GM12878 (cell line): ENCODE measurements around the gene GRIN2C. TPM values are rescaled to one million over a fixed set of nuclear protein-coding genes. Genes with fewer than 3 reads are reported as not detected.

ENCODE experiments used
- ATAC-seq: fragments of 200-7000 bp; cut with Tn5 transposase; 3 replicates; pipeline ENCODE4 v1.9.1; 2020; ENCODE audit warnings: mild to moderate bottlenecking, moderate library complexity
- BruUV-seq: library from RNA; stranded (reverse); fragments of 400-500 nt; replicated peaks from 2 replicates; lab custom pipeline; 2021; lab: Mats Ljungman, UMichigan
- CTCF ChIA-PET: fragments of 300-600 bp; sonication (Branson Sonifier 250); formaldehyde crosslinking; extraction: SDS; loops from one replicate; lab custom pipeline; 2021; ENCODE audit warnings: inconsistent platforms; lab: Yijun Ruan, JAX
- POLR2A ChIA-PET: fragments of 350-600 bp; formaldehyde crosslinking; extraction: SDS; loops from one replicate; lab custom pipeline; 2021; ENCODE audit warnings: inconsistent platforms; lab: Charles Lee
- RAD21 ChIA-PET: fragments of 300-600 bp; sonication (Branson Sonifier 250); formaldehyde crosslinking; loops from one replicate; lab custom pipeline; 2023; ENCODE audit warnings: antibody characterized with exemption; ENCODE audit not compliant: unreplicated experiment; lab: Charles Lee
- SMC1A ChIA-PET: fragments of 300-600 bp; sonication (Branson Sonifier 250); formaldehyde crosslinking; loops from one replicate; lab custom pipeline; 2023; ENCODE audit not compliant: unreplicated experiment, uncharacterized antibody; lab: Charles Lee
- DNase-seq: peaks from one replicate; pipeline ENCODE4 v3.0.0-alpha.2; 2011; ENCODE audit warnings: low read depth, low spot score
- FAIRE-seq: peaks from 3 replicates; lab custom pipeline; 2011; peaks lifted over from hg19 to GRCh38; lab: Jason Lieb, UNC
- H2AFZ ChIP-seq: 2 replicates; pipeline ENCODE4 v1.6.0; 2011; ENCODE audit warnings: low read depth, low read length, control low read depth; ENCODE audit not compliant: control insufficient read depth
- H3K27ac ChIP-seq: 2 replicates; pipeline ENCODE4 v1.5.1; 2011; ENCODE audit warnings: control low read depth; ENCODE audit not compliant: control insufficient read depth, insufficient read depth
- H3K27me3 ChIP-seq, 2 experiments: replicated peaks in 1 of 2; 2 replicates each; pipeline versions ENCODE4 v1.6.0 to v1.6.1; 2011; ENCODE audit warnings: low read length in 1 of 2; ENCODE audit not compliant: control insufficient read depth in 2 of 2, insufficient read depth in 2 of 2
- H3K36me3 ChIP-seq, 2 experiments: 2 replicates each; pipeline ENCODE4 v1.5.1; 2011; ENCODE audit warnings: low read length in 1 of 2; ENCODE audit not compliant: control insufficient read depth in 2 of 2, insufficient read depth in 2 of 2
- H3K4me1 ChIP-seq: 2 replicates; pipeline ENCODE4 v1.6.1; 2011; ENCODE audit warnings: mild to moderate bottlenecking, low read length, moderate library complexity, mixed read lengths; ENCODE audit not compliant: control insufficient read depth, insufficient read depth
- H3K4me2 ChIP-seq: 2 replicates; pipeline ENCODE4 v1.6.0; 2011; ENCODE audit warnings: control low read depth; ENCODE audit not compliant: control insufficient read depth, insufficient read depth
- H3K4me3 ChIP-seq: fragments of 200-600 bp; sonication (generic); 2 replicates; pipeline ENCODE4 v1.5.1; 2016
- H3K79me2 ChIP-seq: 2 replicates; pipeline ENCODE4 v1.6.0; 2011; ENCODE audit warnings: low read length; ENCODE audit not compliant: control insufficient read depth, insufficient read depth
- H3K9ac ChIP-seq: 2 replicates; pipeline ENCODE4 v1.8.0; 2011; ENCODE audit warnings: low read length, control low read depth, mixed read lengths; ENCODE audit not compliant: control insufficient read depth, insufficient read depth
- H3K9me3 ChIP-seq: replicated peaks from 3 replicates; pipeline ENCODE4 v1.5.1; 2011; ENCODE audit warnings: mild to moderate bottlenecking, low read length; ENCODE audit not compliant: control insufficient read depth, insufficient read depth
- H4K20me1 ChIP-seq: 2 replicates; pipeline ENCODE4 v1.6.0; 2011; ENCODE audit not compliant: control insufficient read depth, insufficient read depth
- NFXL1 ChIP-seq: fragments of 450-650 bp; IDR thresholded peaks from 2 replicates; pipeline ENCODE4 v1.6.1; 2017; ENCODE audit warnings: antibody characterized with exemption, mild to moderate bottlenecking, borderline replicate concordance
- RAD21 ChIP-seq: IDR thresholded peaks from 2 replicates; pipeline ENCODE4 v1.6.1; 2011; ENCODE audit warnings: mild to moderate bottlenecking, low read depth, low read length, moderate library complexity; ENCODE audit not compliant: insufficient read depth
- WGBS: methylation state at CpG from one replicate; pipeline ENCODE4 v1.1.6; 2016; ENCODE audit warnings: low lambda C conversion rate; ENCODE audit not compliant: insufficient replicate concordance, insufficient coverage; ENCODE audit errors: missing lambda C conversion rate; 5-methylcytosine and 5-hydroxymethylcytosine counted together
- in situ Hi-C: fragments of 300-500 bp; cut with MboI; formaldehyde crosslinking; loops from 9 replicates; pipeline ENCODE4 v1.14.3; 2018; ENCODE audit warnings: mixed read lengths
- intact Hi-C: fragments of 100-400 bp; cut with micrococcal nuclease; formaldehyde crosslinking; loops from one replicate; pipeline ENCODE4 v1.14.2; 2022; ENCODE audit not compliant: unreplicated experiment
- polyA plus RNA-seq, 11 experiments: library from polyadenylated mRNA; depleted of rRNA in 4 of 11; unstranded in 6 of 11; stranded (reverse) in 5 of 11; fragments of >200 nt; fragmentation: Nextera tagmentation in 4 of 11; fragmentation: Illumina TruSeq in 1 of 11; extraction: Ambion mirVana in 4 of 11; extraction: Trizol in 1 of 11; gene quantifications; 1 replicate in 1 of 11; 2 replicates in 10 of 11; pipeline versions ENCODE4 v1.2.1 to v1.2.3, GENCODE V29; 2011 to 2016; ENCODE audit warnings: inconsistent platforms in 2 of 11, missing spikeins in 2 of 11, low read depth in 1 of 11
- total RNA-seq, 4 experiments: library from RNA; depleted of rRNA in 3 of 4; stranded (reverse); fragments of >200 nt in 3 of 4; fragmentation: Illumina TruSeq in 1 of 4; extraction: Trizol in 1 of 4; gene quantifications; 2 replicates each; pipeline versions ENCODE4 v1.2.1 to v1.2.3, GENCODE V29; 2013 to 2021
- TF ChIP-seq, protein P1 (sequence below), 3 experiments: IDR thresholded peaks in 2 of 3; conservative IDR thresholded peaks in 1 of 3; 2 replicates each; pipeline ENCODE4 v1.5.1; 2011; ENCODE audit warnings: low read depth in 3 of 3, low read length in 3 of 3, mild to moderate bottlenecking in 3 of 3, control low read depth in 2 of 3, moderate library complexity in 2 of 3, inconsistent platforms in 1 of 3, mixed read lengths in 1 of 3; ENCODE audit not compliant: control insufficient read depth in 2 of 3, insufficient read depth in 1 of 3; ENCODE audit errors: extremely low read depth in 1 of 3

GRIN2C gene
- total and polyA plus RNA-seq, 10 of the 15 experiments (the other 5 are each of a cell fraction or from before 2014, with no cell fraction given), result 0.01 to 0.20 (median 0.11) TPM; not detected in 2

GRCh38 chr17:74814453-74814852 lies 45.2 kb downstream of the GRIN2C start:
- H3K27me3 ChIP-seq, result no peaks in the 10 kb centered on the region
- ChIA-PET RAD21 (no interaction called here), CTCF (no interaction called here), POLR2A (no interaction called here), SMC1A (no interaction called here)
- TF ChIP-seq, protein P1, sequence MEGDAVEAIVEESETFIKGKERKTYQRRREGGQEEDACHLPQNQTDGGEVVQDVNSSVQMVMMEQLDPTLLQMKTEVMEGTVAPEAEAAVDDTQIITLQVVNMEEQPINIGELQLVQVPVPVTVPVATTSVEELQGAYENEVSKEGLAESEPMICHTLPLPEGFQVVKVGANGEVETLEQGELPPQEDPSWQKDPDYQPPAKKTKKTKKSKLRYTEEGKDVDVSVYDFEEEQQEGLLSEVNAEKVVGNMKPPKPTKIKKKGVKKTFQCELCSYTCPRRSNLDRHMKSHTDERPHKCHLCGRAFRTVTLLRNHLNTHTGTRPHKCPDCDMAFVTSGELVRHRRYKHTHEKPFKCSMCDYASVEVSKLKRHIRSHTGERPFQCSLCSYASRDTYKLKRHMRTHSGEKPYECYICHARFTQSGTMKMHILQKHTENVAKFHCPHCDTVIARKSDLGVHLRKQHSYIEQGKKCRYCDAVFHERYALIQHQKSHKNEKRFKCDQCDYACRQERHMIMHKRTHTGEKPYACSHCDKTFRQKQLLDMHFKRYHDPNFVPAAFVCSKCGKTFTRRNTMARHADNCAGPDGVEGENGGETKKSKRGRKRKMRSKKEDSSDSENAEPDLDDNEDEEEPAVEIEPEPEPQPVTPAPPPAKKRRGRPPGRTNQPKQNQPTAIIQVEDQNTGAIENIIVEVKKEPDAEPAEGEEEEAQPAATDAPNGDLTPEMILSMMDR (IDR thresholded peaks at IDR 0.05 in 2 of 3, conservative IDR thresholded peaks at IDR 0.05 in 1 of 3; ENCODE audit: control insufficient read depth in 2 of 3, extremely low read depth in 1 of 3, insufficient read depth in 1 of 3, low read depth in 3 of 3, low read length in 3 of 3), result peak in 1 of 3 experiments; percentile 17; a peak in 1 of 6 replicates
- TF ChIP-seq NFXL1, result no peak
- 0 out of 2 replicates have a peak, but pooled peaks have one; percentile 1 for TF ChIP-seq RAD21
- H3K4me1 ChIP-seq, result no peaks in the 10 kb centered on the region
- no peak for DNase-seq
- H3K9me3 ChIP-seq, result no peaks in the 10 kb centered on the region
- FAIRE-seq, result no peak
- H3K9ac ChIP-seq, result no peak overlapping the region
- intact Hi-C loops (no loop called here), in situ Hi-C loops (no loop called here)
- no peak for ATAC-seq
- peaks cover 0 to 1% of the 10 kb centered on the region in 2 experiments; a peak in 3 of 4 replicates for H3K36me3 ChIP-seq
- WGBS, result 59% methylated on average over 5 of the region's 5 CpGs
- H4K20me1 ChIP-seq, result no peaks in the 10 kb centered on the region
- no peak overlapping the region for H3K4me3 ChIP-seq
- H3K79me2 ChIP-seq, result no peaks in the 10 kb centered on the region
- no peak overlapping the region for H3K4me2 ChIP-seq
- no peak overlapping the region for H2AFZ ChIP-seq
- no peak overlapping the region for H3K27ac ChIP-seq
- no TSS peak for BruUV-seq
